Nucleus accumbens (tissue), 56 donors: ENCODE measurements around the gene OSBPL5.
"Not testable (repeated sequence)": the region's sequence is repeated elsewhere in the genome, so short reads cannot be mapped to it uniquely, and the experiment has no call there.

Source experiments
- DNase-seq, 56 donors: peaks; one replicate each; lab custom pipeline; 2025; lab: John Stamatoyannopoulos, UW

The OSBPL5 gene

DNA sequence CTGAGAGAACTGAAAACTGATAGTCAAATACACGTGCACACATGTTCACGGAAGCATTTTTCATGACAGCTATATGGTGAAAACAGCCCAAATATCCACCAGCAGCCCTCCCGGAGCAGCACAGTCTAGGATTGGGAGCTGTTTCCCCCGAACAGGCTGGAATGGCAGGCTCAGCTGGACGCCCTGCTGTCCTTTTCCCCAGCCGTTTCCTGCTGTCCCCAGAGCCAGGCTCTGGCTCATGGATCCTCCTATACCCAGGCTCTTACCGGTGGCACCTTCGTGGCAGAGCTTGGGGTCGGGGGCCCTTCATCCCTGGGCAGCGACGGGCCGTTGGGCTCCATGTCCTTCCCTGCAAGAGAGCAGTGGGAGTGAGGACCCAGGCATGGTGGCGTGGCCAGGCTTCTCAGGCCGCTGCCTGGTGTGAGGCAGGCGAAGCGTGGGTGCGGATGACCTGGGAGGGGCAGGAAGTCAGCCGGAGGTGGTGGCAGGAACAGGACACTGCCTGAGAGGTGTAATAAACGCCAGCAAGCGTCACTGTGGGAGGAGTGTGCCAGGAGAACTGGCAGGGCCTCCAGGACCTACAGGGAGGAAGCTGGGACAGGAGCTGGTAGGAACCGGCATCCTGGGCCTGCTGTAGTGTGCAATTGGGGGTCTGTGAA is 38.8 kb downstream of the OSBPL5 start:
- no peak for DNase-seq

DNA sequence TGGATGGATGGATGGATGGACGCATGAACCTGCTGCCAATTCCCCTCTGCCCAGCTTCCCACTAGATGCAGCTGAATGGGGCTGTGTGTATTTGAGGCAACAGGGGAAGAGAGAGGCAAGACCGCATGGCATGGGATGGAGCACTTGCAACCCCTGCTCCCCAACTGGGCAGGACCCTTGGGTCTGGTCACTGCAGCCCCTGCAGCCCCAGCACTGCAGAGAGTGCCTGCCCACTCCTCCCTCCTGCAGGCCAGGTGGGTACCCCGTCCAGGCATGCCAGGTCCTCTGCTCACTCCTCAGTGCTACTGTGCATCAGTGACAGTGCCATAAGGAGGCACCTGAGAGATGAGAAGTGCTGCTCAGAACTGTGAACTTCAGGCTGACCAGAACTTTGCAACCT is 40.3 kb downstream of the OSBPL5 start:
- no peak for DNase-seq

DNA sequence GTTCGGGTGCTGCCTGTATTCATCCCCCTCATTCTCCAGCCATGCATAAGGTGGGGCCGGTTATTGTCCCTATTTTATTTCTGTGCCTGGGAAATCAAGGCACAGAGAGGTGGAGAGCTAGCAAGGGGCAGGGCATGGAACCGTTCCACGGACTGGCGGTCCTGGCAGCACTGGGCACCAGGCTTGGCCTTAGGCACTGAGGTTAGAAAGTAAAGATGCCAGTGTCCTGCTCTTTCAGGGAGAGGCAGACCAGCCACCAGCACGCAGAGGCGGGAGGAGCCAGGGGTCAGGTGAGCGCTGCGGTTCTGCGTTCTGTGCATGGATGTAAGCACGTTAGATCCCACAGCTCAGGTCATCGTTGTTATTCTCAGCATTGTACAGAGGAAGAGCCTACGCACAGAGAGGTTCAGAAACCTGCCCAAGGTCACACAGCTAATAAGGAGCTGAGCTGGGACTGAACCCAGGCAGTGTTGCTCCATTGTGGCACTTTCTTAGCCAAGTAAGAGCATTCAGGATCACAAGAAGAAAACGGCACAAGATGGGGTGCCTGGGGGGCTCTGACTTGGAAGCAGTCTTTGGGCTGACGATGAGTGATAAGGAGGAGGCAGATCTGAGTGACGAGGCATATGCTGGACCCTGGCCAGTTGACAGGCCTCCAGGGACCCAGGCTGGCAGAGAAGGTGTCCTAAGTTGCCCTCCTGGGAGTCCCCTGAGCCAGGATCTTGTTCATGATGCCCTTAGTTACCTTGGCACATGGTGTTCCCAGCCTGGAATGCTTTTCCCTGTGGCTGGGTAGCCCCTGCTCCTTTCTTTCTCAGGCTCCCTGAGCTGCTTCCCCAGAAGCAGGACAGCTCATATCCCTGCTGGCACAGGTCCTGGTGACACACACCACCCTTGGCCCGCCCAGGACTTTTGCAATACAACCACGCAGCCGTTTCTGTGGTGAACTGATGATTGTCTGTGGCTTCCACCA is 41.1 kb downstream of the OSBPL5 start:
- peak in 5 of 56 donors; percentile 9 to 55 (median 40) for DNase-seq

DNA sequence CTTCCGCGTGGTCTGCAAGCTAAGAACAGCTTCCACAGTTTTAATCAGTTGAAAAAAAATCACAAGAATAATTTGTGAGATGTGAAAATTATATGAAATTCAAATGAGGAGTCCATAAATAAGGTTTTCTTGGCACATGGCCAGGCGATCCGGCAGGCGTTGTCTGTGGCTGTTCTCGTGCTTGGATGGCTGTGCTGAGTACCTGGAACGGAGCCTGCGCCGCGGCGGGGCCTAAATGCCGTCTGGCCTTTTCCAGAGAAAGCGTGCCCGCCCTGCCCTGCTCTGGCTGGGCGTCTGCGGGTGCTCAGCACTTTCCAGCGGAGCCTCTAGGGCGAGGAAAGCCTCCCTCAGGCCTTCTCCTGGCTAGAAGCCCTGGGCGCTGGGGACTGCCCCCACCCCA is 41.8 kb downstream of the OSBPL5 start:
- DNase-seq: peak in 20 of 56 donors; percentile 11 to 58 (median 22)

DNA sequence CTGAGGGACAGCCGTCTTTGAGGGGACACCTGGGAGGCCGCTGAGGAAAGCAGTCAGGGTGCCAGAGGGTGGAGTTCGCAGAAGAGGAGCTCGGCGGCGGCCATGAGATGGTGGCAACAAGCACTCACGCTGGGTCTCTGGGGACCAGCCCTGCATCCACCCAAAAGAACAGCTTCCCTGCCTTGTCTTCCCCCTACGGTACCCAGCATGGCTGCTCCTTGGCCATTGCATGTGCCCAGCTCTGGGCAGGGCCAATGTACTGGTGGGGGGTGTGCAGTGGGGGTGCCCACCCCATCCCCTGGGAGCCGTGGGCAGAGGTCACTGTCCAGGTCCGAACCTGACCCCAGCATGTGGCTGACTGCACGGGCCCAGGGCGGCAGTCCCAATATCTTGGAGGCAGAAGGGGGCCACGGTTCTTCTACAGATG is 42.3 kb downstream of the OSBPL5 start:
- no peak for DNase-seq

DNA sequence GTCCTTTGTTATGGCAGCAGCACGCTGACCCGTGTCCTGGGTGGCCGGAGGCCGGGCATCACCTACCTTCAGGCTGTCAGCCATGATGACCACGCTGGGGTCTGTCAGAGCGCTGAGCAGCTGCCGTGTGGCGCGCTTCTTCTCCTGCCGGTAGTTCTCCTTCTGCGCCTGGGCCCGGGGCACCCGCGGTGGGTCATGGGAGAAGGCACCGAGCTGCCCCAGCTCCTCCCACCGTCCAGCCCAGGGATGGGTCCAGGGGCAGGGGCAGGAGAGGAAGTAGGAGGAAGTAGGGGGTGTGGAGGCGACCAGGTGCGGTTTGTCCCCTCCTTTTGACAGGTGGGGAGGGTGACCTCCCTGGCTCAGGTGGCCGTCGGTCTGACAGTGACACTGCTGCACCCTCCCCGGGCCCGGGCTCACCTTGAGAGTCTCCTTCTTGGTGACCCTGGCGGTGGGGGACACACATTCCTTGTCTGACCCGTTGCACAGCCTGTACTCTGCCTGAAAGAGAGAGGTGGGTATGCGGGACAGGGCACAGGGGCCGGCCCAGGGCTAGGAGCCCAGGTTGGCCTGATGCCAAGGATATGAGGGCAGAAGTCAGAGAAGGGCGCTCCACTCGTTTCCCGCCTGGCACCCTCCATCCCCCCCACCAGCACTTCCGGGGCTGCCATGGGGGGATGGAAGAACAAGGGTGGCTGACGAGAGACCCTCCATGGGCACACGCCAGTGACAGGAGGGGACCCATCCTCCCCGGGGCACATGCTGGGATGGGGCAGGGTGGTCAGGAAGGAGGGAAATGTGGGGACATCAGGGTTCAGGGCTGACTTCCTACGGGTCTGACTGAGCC is 43.0 kb downstream of the OSBPL5 start:
- no peak for DNase-seq

DNA sequence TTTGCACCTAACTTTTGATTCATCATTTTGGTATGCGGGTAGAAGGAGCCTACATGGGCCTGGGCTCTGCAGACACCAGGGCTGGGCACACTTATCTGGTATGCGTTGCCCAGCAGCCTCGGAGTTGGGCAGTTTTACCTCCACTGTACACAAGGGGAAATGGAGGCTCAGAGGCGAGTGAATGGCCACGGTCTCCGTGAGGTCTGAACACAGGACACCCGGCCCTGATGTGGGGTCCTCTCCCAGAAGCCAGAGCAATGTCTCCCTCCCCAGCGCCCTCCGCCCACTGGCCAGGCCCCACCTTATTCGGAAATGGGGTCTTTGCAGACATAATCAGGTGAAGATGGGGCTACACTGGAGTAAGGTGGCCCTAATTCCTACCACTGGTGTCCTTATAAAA is 43.7 kb downstream of the OSBPL5 start:
- no peak for DNase-seq

DNA sequence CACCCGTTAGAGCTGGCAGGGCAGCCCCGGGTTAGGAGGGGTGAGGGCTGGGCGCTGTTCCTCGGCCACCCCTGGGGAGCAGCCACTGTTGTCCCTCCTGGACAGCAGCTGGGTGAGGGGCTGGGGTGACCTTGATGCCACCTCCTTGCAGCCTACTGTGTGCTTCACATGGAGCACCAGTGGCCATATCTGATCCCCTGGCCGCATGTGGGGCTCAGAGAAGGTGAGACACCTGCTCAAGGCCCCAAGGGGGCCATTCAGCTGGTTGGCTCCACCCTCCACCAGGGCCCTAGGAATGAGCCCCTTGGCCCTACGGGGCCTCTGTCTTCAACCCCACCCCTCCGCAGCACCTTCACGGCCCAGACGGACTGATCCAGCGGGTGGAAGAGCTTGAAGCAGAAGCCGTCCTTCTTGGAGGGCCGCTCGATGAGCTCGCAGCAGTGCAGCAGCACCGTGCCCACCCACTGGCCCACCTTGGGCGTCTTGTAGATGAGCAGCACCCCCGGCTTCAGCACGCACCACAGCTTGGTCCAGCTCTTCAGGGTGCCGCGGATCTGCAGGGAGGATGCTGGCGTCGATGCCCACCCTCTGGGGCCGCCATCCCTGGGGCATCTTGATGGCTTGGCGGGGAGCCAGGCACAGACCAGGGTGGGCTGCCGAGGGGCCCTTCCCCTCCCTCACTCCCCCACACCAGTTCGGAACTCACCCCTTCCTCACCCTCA is 44.9 kb downstream of the OSBPL5 start:
- no peak for DNase-seq

DNA sequence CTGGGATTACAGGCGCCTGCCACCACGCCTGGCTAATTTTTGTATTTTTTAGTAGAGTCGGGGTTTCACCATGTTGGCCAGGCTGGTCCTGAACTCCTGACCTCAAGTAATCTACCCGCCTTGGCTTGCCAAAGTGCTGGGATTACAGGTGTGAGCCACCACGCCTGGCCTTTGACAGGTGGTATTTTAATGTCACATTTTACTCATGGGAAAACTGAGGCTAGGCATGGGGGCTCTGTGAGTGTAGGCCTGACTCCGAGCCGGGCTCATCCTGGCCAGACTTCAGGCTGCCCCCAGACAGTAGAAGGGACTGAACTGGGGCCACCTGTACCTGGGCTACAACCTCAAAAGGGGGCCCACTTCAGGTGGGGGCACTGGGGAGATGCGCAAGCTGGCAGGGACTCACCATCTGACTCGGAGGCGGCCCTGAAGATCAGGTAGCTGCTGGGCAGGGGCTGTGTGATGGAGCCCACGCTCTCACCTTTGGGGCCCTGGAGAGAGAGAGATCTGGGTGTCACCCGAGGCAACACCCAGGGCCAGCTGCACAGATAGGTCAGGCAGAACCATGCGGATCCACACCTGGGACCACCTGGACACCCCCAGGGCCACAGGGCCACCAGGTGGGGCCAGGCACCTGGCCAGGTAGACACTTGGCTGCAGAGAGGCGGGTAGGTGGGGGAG is 45.8 kb downstream of the OSBPL5 start:
- no peak for DNase-seq

DNA sequence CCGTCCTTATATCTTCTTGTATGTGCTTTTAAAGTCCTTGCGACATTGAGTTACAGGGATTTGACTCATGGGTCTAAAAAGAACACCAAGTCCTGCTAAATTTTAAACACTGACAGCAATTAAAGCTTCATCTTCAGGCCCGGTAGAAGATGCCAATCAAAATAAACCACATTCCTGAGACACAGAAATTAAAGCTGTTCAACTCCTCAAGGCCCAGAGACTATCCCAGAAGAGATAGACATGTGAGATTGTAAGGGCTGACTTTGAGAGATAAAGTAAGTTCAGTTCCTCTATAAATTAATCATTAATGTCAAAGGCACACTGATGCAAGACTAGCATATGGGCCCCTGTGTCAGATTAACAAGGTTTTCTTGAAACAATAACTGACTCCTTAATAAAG is 49.8 kb downstream of the OSBPL5 start:
- DNase-seq: no peak

DNA sequence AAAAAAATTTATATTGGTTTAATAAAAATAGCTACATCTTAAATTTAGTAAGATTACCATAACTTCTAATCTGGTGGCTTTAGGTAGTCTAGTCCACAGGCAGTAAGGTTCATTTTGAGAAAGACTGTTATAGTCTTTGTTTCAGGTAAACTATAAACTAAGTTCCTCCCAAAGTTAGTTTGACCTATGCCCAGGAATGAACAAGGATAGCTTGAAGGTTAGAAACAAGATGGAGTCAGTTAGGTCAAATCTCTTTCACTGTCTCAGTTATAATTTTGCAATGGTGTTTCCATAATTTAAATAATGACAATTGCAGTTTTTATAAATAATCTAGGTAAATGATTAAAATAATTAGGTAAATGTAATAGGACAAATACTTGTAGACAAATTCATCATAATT is 51.4 kb downstream of the OSBPL5 start:
- DNase-seq: not testable (repeated sequence)

DNA sequence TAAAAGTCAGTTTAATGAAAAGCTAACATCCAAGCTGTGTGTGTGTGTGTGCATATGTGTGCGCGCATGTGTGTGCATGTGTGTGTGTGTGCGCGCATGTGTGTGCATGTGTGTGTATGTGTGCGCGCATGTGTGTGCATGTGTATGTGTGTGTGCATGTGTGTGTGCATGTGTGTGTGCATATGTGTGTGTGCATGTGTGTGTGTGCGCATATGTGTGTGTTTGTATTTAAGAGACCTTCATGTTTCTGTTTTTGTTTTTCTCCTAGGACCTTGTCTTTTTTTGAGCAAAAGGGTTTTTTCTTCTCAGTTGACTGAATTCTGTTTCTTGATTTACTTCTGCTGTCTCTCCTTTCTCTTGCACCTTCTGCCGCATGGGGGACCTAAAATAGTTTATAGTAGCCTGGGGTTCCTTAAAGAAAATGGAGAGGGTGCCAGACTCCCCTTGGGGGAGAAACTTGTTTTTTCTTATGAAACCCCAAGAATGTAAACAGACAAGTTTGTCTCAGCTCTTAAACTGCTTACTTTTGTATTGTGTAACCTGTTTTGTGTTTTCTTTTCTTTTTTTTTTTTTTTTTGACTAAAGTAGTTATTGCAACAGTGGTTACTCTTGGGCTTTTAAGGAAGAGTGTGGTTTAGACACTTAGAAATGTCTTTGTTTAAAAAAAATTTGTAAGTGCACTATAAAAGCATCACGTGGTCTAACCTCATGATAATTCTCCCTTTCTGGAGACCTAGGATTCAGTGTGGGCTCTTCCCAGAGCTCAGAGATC is 53.0 kb downstream of the OSBPL5 start:
- DNase-seq: no peak

DNA sequence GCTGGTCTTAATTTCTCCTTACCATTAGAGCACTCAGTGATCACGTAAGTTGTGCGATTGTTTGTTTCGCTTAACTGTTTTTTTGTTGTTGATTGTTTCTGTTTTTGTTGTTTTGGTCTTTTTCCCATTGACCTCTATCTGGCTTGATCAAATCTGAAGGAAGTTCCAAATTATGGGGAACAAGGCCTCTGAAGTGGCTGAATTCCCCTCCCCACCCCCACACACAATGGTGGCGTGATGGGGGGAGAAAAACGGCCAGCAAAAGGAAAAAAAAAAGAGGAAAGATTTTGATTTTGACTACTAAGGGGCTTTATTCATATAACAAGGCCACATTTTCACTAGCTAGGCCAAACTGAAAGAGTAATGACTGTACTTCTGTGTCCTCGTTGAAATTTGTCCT is 53.6 kb downstream of the OSBPL5 start:
- no peak for DNase-seq

DNA sequence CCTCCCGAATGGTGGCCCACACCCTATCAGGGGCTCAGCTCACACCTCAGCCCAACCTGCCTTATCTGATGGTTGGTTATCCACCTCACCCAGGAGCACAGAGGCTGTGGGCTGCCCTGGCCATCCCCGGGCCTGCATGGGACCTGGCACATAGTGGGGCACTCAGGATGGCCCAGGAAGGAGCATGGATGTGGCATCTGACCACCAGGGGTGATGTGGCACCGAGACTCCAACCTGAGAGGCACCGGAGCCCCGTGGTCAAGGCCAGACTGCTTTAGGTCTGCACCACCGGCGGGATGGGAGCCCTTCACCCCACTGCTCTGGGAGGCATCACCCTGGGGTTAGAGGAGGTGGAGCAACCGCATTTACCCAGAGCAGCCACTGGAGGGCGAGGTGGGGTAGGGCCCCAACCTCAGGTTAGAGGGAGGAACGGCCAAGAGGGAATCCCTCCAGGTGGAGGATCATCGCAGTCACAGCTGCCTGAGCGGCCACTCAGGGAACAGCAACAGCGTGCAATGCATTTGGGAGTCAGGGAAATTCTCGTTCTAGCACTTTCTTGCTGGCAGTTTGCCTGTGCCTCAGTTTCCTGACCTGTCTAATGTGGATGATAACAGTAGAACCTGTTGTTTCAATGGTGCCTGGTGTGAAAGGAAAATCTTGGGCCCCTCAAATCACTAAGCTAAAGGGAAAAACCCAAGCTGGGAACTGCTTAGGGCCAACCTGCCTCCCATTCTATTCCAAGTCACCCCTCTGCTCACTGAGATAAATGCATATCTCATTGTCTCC is 55.0 kb downstream of the OSBPL5 start:
- peak in 2 of 56 donors; percentile 7 to 33 for DNase-seq

DNA sequence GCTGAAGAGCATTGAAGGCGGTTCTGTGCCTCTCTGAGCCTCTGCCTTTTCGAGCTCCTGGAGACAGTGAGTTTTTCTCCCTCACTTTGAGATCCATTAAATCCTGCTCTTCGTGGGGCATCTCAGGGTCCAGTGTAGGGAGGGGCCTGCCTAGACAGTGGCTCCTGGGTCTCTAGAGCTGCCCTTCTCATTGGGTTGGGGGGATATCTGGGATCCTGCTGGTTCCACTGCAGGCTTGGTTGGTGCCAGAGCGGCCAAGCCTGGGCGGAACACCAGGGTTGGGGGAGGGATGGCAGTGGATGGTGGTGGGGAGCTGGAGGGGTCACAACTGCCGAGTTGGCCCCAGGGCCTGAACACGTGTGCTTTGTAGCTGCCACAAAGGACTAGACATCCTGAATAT is 55.7 kb downstream of the OSBPL5 start:
- no peak for DNase-seq

DNA sequence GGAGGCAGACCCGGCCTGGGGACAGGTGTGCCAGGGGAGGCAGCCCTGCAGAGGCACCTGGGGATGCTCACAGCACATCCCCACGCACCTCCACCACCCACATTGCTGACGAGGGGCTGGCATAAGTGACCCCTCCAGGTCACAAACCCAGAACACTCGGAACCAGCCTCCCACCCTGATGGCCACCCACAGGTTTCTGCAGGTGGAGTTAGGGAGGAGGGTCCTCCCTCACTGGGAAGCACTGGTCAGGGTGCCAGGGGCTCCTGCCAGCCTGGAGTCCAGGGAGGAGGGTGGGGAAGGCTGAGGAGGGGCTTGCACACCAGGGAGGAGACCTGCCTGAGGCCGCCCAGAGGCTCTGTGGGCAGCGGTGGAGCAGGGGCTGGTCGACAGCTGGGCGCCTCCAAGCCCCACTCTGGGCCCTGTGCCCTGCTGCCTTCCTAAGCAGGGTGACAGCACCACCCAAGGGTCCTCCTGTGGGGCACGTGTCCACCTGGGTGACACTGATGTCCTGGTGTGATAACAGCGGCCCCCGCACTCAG is 56.9 kb downstream of the OSBPL5 start:
- no peak for DNase-seq

DNA sequence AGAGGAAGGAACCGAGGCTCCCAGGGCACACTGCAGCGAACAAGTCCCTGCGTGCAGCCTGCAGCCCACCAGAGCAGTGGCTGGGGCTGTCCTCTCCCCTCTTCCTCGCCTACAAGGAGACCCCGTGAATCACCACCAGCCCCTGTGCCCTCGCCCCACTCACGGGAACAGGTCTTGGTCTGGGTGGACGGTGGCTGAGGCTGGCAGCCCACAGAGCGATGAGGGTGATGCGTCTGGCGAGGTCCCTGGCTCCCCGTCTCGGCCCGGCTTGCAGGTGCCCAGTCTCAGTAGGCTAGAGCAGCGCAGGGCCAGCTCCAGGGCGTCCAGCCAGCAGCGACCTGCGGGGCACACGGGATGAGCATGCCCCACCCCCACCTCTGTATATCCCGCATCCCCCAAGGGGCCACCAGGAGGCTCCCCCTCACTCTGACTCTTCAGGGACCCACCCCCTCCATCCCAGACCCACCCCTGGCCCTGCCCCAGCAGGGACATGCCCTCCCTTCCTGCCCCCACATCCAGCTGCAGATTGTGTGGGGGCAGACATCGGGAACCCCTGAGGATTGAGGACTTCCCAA is 57.4 kb downstream of the OSBPL5 start:
- no peak for DNase-seq
